NOMO-1 treated with DMSO at 0.1 percent for 48 hours (cell line): ENCODE results near the gene KRTAP5-5.
"Not testable (repeated sequence)": the region's sequence is repeated elsewhere in the genome, so short reads cannot be mapped to it uniquely, and the experiment has no call there.

ENCODE experiments used
- DNase-seq: peaks from one replicate; lab custom pipeline; 2025; ENCODE audit not compliant: unreplicated experiment; lab: John Stamatoyannopoulos, UW

KRTAP5-5 gene

GRCh38 chr11:1629326-1630185 is at the start of gene KRTAP5-5:
Gene KRTAP5-5 (plus strand): TSS chr11:1629775. CDS start chr11:1629841, 66 bp downstream.
- no peak for DNase-seq

GRCh38 chr11:1581976-1582375 is 47.6 kb upstream of the KRTAP5-5 start:
- DNase-seq = no peak

- DNase-seq = not testable (repeated sequence)
Measured at GRCh38 chr11:1582909-1583308, 46.7 kb upstream of the KRTAP5-5 start.

GRCh38 chr11:1584661-1585370 is 44.8 kb upstream of the KRTAP5-5 start, which contains the start of gene KRTAP5-1:
Gene KRTAP5-1 (minus strand): TSS chr11:1585283. CDS start chr11:1585249, 34 bp downstream.
- not testable (repeated sequence) for DNase-seq

- no peak for DNase-seq
Measured at GRCh38 chr11:1586699-1587098, 42.9 kb upstream of the KRTAP5-5 start.

GRCh38 chr11:1589191-1589963 is 40.2 kb upstream of the KRTAP5-5 start:
- peak; percentile 77 for DNase-seq

- DNase-seq = no peak
Measured at GRCh38 chr11:1589996-1590395, 39.6 kb upstream of the KRTAP5-5 start.

GRCh38 chr11:1592628-1593027 is 36.9 kb upstream of the KRTAP5-5 start:
- no peak for DNase-seq

GRCh38 chr11:1595994-1596575 is 33.5 kb upstream of the KRTAP5-5 start:
- not testable (repeated sequence) for DNase-seq

GRCh38 chr11:1596576-1597121 is 32.9 kb upstream of the KRTAP5-5 start:
- not testable (repeated sequence) for DNase-seq

GRCh38 chr11:1597331-1597993 is 32.1 kb upstream of the KRTAP5-5 start:
- no peak for DNase-seq

GRCh38 chr11:1597994-1598380 is 31.6 kb upstream of the KRTAP5-5 start, which contains the start of gene KRTAP5-2:
Gene KRTAP5-2 (minus strand): TSS chr11:1598294. CDS start chr11:1598250, 44 bp downstream.
- no peak for DNase-seq

- DNase-seq = not testable (repeated sequence)
Measured at GRCh38 chr11:1598406-1598805, 31.2 kb upstream of the KRTAP5-5 start.

- no peak for DNase-seq
Measured at GRCh38 chr11:1598816-1599215, 30.8 kb upstream of the KRTAP5-5 start.

GRCh38 chr11:1600626-1601025 is 28.9 kb upstream of the KRTAP5-5 start:
- DNase-seq = no peak

GRCh38 chr11:1601663-1602062 is 27.9 kb upstream of the KRTAP5-5 start:
- not testable (repeated sequence) for DNase-seq

GRCh38 chr11:1603629-1604028 is 25.9 kb upstream of the KRTAP5-5 start:
- DNase-seq = no peak

- no peak for DNase-seq
Measured at GRCh38 chr11:1604181-1604580, 25.4 kb upstream of the KRTAP5-5 start.

- no peak for DNase-seq
Measured at GRCh38 chr11:1604711-1605110, 24.9 kb upstream of the KRTAP5-5 start.

GRCh38 chr11:1605923-1606322 is 23.7 kb upstream of the KRTAP5-5 start:
- peak; percentile 47 for DNase-seq
